Renal pelvis (tissue), 4 donors: ENCODE results near the gene CAMK1D. TPM values are rescaled to one million over a fixed set of nuclear protein-coding genes. Genes with fewer than 3 reads are reported as not detected.

ENCODE experiments used
- DNase-seq: peaks from one replicate; pipeline ENCODE4 v3.0.0-alpha.2; 2013
- polyA plus RNA-seq, 3 donors: library from polyadenylated mRNA; unstranded; fragments of 120-200 nt; gene quantifications; one replicate each; pipeline ENCODE4 v1.2.1, GENCODE V29; 2013; ENCODE audit not compliant: insufficient read length in 3 of 3

CAMK1D gene
- polyA plus RNA-seq, 3 donors: 9.2 to 11.8 (median 10.6) TPM

GRCh38 chr10:12465385-12466136 is 116.2 kb downstream of the CAMK1D start:
- no peak for DNase-seq

DNA sequence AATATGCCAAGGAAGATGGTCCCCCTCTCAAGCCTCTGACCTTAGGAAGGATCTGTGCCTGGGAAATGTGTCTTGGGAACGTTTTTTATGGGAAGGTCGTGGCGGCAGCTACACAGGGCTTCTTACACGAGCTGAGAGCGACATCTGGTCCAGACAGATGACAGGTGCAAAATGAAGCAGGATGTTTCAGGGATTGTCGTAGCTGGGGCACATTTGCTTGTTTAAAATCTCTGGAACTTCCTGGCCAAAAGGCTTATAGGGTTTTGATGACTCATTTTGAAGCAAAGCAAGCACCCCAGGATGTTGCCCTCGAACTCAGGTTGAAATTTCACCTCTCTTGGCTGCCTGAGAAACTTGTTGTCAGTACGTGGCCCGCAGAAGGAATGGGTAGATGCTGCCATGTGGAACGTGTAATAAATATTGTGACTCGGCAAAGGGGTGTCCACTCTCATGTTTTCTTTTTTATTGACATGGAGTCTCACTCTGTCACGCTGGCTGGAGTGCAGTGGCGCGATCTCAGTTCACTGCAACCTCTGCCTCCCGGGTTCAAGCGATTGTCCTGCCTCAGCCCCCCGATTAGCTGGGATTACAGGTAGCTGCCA is 117.5 kb downstream of the CAMK1D start:
- DNase-seq: no peak

GRCh38 chr10:12469345-12469744 is 120.0 kb downstream of the CAMK1D start:
- no peak for DNase-seq

- no peak for DNase-seq
Measured at GRCh38 chr10:12470719-12471118, 121.4 kb downstream of the CAMK1D start.

DNA sequence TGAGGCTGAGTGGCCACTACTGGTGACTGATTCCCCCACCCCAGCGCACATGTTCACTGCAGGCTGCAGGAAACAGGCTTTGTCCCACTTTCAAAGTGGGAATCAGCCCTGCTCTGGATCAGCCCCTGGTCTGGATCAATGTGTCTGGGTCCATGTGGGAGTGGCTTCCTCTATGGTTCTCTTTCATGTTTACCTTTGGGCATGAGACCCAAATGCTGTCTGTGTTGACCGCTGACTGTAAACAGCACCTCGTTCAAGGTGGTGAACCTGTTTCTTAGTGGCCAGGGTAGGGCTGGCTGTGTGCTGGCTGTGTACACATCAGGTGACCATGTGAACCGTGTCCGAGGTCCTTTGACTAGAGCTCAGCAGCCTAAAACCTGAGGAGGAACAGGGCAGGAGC is 121.8 kb downstream of the CAMK1D start:
- DNase-seq: no peak

- DNase-seq: no peak
Measured at GRCh38 chr10:12473491-12473890, 124.1 kb downstream of the CAMK1D start.

- DNase-seq: no peak
Measured at GRCh38 chr10:12474727-12475412, 125.5 kb downstream of the CAMK1D start.

DNA sequence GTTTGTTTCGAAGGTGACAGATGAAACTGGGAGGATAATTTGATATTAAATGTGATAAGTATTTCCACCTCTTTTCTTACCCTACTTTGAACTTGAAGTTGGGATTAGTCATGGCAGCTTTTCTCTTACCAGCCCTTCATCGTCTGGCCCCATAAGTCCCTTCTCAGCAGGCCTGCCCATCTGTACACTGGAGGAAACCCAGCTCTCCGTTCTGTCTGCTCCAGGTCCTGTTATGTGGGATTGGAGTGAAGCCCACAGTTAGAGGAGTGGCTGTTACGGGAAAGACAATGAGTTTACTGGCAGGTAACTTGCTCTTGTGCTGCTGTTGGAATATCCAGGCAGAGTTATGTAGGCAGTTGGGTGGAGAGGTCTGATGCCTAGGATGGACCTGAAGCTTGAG is 127.3 kb downstream of the CAMK1D start:
- DNase-seq: no peak

DNA sequence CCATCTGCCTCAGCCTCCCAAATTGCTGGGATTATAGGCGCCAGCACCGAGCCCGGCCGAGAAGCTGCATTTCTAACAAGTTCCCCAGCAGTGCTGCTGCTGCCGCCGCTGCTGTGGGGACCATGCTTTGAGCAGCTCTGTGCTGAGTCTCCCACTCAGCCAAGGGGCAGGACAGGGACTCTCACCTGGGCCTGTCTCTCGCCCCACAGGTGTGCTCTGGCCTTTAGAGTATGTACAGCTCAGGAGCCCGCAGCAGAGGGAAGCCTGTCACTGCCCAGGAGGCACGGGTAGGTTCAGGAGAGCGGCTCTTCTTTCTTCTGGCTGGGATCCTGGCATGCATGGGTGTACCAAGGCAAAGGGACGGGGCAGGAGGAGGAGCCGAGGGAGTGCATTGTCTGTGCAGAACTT is 130.1 kb downstream of the CAMK1D start:
- no peak for DNase-seq

DNA sequence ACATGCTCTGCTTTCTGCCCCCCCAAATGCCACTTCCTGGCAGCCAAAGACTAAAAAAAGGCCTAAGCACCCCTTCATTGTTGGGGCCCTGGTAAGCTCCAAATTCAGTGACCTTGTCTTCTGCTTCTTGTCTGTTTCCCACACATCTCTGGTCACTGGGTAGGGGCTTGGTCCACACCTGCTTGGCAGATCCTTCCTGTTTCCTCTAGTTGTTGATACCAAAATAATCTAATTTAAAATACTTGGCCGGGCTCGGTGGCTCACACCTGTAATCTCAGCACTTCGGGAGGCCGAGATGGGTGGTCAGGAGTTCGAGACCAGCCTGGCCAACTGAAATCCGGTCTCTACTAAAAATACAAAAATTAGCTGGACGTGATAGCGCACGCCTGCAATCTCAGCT is 130.6 kb downstream of the CAMK1D start:
- DNase-seq: no peak

GRCh38 chr10:12480440-12480839 is 131.1 kb downstream of the CAMK1D start:
- no peak for DNase-seq

DNA sequence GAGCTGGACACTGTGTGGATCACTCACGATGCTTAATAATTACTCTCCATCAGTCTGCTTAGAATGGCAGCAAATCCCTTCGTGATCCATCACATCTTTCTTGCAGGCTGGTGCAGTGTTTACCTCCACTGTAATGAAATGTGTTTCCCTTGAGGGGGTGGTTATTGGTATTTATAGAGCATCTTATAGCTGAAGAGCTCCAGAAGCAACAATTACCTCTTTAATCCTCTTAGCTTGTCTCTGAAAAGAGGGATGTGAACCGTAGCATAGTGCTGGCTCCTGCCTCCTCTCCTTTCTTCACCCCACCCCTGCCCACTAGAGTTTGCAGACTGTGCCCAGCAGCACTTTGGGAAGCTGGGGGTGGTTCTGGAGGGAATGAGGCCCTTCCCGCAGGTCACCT is 132.6 kb downstream of the CAMK1D start:
- DNase-seq: no peak

- DNase-seq: peak; percentile 78
Measured at GRCh38 chr10:12482587-12482986, 133.2 kb downstream of the CAMK1D start.

- DNase-seq: no peak
Measured at GRCh38 chr10:12484002-12484918, 134.9 kb downstream of the CAMK1D start.

DNA sequence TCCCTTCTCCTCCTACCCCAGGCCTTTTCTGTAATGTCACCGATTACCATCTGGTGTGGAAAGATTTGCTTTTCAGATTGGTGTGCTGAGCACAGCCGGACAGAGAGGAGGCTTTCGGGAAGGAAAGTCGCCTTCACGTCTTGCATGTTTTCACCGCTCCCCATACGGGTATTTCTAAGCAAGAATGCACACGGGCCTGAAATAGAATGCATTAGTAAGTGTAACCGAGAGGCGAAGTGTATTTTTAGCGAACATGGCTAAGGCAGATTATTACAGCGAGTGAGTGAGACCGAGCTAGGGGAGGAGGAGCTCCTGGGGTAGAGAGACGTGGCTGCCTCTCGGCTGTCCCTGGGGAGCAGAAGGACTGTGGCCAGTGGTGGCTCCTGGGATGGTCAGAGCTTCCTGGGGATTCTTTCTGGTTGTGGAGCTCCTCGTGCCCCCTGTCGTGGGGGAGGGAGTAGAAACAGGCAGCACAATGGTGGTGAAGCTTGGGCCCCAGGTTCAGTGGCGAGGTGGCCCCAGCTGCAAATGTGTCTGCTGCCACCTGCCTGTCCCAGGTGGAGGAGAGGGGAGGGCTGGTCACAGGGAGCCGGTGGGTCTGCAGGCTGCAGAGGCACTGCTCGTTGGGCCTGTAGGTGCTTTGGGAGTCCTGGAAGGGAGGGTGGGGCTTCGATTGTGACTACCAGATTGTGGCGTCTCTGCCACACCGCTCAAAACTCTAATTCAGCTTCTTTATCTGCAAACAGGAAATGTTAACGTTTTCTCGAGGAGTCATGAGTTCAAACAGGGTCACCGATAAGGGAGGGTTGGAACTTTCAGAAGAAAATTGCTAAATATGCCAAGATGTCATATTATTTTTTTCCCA is 135.8 kb downstream of the CAMK1D start:
- no peak for DNase-seq

GRCh38 chr10:12487366-12487765 is 138.0 kb downstream of the CAMK1D start:
- DNase-seq: no peak

GRCh38 chr10:12488626-12489025 is 139.3 kb downstream of the CAMK1D start:
- no peak for DNase-seq

DNA sequence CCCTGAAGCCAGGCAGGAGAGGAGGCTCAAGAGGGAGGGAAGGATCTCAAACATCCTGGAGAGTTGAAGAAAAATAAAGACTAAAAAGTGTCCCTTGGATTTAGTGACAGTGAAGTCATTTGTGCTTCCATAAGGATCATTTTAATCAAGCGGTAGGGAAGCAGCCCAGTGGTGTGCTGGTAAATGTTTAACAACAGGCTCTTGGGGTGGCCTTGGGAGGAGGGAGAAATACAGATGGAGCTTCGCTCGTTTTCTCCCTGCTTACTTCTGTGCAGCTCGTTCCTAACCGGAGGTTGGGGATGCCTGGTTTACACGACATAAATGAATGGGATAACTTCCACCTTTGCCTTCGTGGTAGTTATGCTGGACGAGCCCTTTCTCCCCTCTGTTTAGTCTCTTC is 140.0 kb downstream of the CAMK1D start:
- DNase-seq: no peak

DNA sequence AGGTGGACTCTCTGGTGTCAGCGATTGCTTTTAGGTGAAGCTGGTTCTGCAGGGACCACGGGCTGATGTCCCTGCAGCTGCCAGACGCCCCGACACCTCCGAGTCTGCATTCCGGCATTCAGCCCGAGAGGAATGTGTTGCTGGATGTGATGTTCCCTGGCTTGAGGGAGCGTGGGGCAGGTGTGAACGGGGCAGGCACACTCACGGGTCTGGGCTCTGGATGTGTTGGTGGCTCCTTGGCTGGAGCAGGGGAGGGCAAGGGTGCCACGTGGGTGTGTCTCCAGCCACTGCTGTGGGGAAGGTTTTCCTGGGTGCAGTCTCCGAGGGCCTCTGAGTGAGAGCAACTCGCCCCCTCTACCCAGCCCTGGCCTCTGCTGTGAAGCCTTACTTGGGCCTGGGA is 140.5 kb downstream of the CAMK1D start:
- no peak for DNase-seq

GRCh38 chr10:12490963-12491362 is 141.6 kb downstream of the CAMK1D start:
- DNase-seq: no peak

GRCh38 chr10:12491491-12491890 is 142.1 kb downstream of the CAMK1D start:
- DNase-seq: no peak
